Stimulated activated naive CD8-positive, alpha-beta T cell treated with anti-CD3 and anti-CD28 coated beads, Interleukin-15, Interleukin-2, amounts not matched to agents 100 ng/mL and 50 ng/mL, for 24 hours (primary cell): ENCODE measurements around the gene PITPNC1.
A peak's percentile ranks its signal among the peaks of the same experiment; 100 is the strongest.
"Not testable (repeated sequence)": the region's sequence is repeated elsewhere in the genome, so short reads cannot be mapped to it uniquely, and the experiment has no call there.

ENCODE experiments used
- H3K27ac Mint-ChIP-seq: one replicate; pipeline ENCODE4 v1.8.0; 2021; ENCODE audit warnings: mild to moderate bottlenecking, mixed read lengths
- H3K27me3 Mint-ChIP-seq: one replicate; pipeline ENCODE4 v1.8.0; 2021; ENCODE audit warnings: mixed read lengths
- H3K36me3 Mint-ChIP-seq: one replicate; pipeline ENCODE4 v1.8.0; 2021; ENCODE audit warnings: low read depth, mixed read lengths
- H3K4me1 Mint-ChIP-seq: one replicate; pipeline ENCODE4 v1.8.0; 2021; ENCODE audit warnings: low read depth, mixed read lengths
- H3K4me3 Mint-ChIP-seq: one replicate; pipeline ENCODE4 v1.8.0; 2021; ENCODE audit warnings: mild to moderate bottlenecking, mixed read lengths
- H3K9me3 Mint-ChIP-seq: one replicate; pipeline ENCODE4 v1.8.0; 2021; ENCODE audit warnings: mixed read lengths

The PITPNC1 gene

GRCh38 chr17:67376737-67377487, at the start of gene PITPNC1:
Gene PITPNC1, plus strand, starts transcription at chr17:67377281.
- H3K4me3 Mint-ChIP-seq: peak within 1 kb of the TSS; percentile 86
- peaks cover 48% of the 10 kb centered on the region for H3K4me1 Mint-ChIP-seq
- peak within 1 kb of the TSS; percentile 81 for H3K27ac Mint-ChIP-seq
- H3K36me3 Mint-ChIP-seq: peaks cover 17% of the 10 kb centered on the region
- no peaks in the 10 kb centered on the region for H3K27me3 Mint-ChIP-seq
- H3K9me3 Mint-ChIP-seq: no peaks in the 10 kb centered on the region

DNA sequence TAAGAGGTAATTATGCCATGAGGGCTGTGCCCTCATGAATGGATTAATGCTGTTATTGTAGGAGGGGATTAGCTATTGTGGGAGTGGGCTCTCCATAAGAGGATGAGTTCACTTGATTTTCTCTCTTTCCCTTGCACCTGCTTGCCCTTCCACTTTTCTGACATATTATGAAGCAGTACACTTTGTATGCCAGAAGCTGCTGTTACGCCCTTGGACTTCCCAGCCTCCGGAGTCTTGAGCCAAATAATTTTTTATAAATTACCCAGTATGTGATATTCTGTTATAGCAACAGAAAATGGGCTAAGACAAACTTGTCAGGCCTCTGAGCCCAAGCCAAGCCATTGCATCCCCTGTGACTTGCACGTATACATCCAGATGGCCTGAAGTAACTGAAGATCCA, 49.1 kb upstream of the PITPNC1 start:
- Mint-ChIP-seq H3K27me3 (no peaks in the 10 kb centered on the region), H3K4me1 (no peaks in the 10 kb centered on the region), H3K27ac (no peak overlapping the region), H3K36me3 (no peaks in the 10 kb centered on the region), H3K4me3 (no peak overlapping the region), H3K9me3 (no peaks in the 10 kb centered on the region)

DNA sequence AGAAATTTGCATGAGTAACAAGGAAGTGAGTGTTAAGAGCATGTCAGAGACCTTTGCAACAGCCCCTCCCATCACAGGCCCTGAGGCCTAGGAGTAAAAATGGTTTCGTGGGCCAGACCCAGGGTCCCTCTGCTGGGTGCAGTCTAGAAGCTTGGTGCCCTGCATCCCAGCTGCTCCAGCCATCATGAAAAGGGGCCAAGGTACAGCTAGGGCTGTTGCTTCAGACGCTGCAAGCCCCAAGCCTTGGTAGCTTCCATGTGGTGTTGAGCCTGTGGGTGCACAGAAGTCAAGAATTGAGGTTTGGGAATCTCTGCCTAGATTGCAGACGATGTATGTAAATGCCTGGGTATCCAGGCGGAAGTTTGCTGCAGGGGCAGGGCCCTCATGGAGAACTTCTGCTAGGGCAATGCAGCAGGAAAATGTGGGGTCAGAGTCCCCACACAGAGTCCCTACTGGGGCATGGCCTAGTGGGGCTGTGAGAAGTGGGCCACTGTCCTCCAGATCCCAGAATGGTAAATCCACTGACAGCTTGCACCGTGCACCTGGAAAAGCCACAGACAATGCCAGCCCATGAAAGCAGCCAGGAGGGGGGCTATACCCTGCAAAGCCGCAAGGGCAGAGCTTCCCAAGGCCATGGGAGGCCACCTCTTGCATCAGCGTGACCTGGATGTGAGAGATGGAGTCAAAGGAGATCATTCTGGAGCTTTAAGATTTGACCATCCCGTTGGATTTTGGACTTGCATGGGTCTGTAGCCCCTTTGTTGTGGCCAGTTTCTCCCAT, 45.5 kb upstream of the PITPNC1 start:
- H3K4me1 Mint-ChIP-seq, H3K27ac Mint-ChIP-seq, H3K27me3 Mint-ChIP-seq, H3K9me3 Mint-ChIP-seq, H3K36me3 Mint-ChIP-seq, H3K4me3 Mint-ChIP-seq: not testable (repeated sequence)

GRCh38 chr17:67332162-67332508, 44.9 kb upstream of the PITPNC1 start:
- not testable (repeated sequence) for H3K4me3 Mint-ChIP-seq, H3K4me1 Mint-ChIP-seq, H3K36me3 Mint-ChIP-seq, H3K27me3 Mint-ChIP-seq, H3K27ac Mint-ChIP-seq, H3K9me3 Mint-ChIP-seq

- no peak overlapping the region for H3K4me3 Mint-ChIP-seq
- H3K27ac Mint-ChIP-seq: no peak overlapping the region
- no peaks in the 10 kb centered on the region for H3K4me1 Mint-ChIP-seq
- H3K36me3 Mint-ChIP-seq: peaks cover 27% of the 10 kb centered on the region
- no peaks in the 10 kb centered on the region for H3K9me3 Mint-ChIP-seq
- no peaks in the 10 kb centered on the region for H3K27me3 Mint-ChIP-seq
Measured at GRCh38 chr17:67335245-67335835, 41.7 kb upstream of the PITPNC1 start.

GRCh38 chr17:67336859-67337258, 40.2 kb upstream of the PITPNC1 start:
- H3K36me3 Mint-ChIP-seq: peaks cover 41% of the 10 kb centered on the region
- H3K4me3 Mint-ChIP-seq: no peak overlapping the region
- no peaks in the 10 kb centered on the region for H3K9me3 Mint-ChIP-seq
- no peak overlapping the region for H3K27ac Mint-ChIP-seq
- H3K4me1 Mint-ChIP-seq: no peaks in the 10 kb centered on the region
- no peaks in the 10 kb centered on the region for H3K27me3 Mint-ChIP-seq

GRCh38 chr17:67338353-67338752, 38.7 kb upstream of the PITPNC1 start:
- not testable (repeated sequence) for H3K27ac Mint-ChIP-seq, H3K4me1 Mint-ChIP-seq, H3K27me3 Mint-ChIP-seq, H3K4me3 Mint-ChIP-seq, H3K9me3 Mint-ChIP-seq
- peaks cover 53% of the 10 kb centered on the region for H3K36me3 Mint-ChIP-seq

DNA sequence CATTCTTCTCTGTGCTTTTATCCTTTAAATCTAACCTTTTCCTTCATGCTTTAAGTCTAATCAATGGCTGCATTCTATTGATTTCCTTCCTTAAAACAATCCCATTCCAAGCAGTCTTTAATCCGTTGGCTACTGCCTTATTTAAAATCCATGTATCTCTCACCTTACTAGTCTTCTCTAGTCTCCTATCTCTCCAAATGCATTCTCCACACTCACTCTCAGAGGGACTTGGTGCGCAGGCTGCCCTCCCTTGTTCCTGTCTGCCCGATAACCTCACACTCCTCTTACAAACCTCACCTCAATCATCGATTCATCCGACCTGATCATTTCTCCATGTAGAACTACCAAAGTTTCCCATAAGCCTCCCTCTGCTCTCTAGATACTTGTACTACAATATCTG, 33.8 kb upstream of the PITPNC1 start:
- H3K4me3 Mint-ChIP-seq: no peak overlapping the region
- H3K27me3 Mint-ChIP-seq: no peaks in the 10 kb centered on the region
- peaks cover 79% of the 10 kb centered on the region for H3K36me3 Mint-ChIP-seq
- no peaks in the 10 kb centered on the region for H3K9me3 Mint-ChIP-seq
- H3K27ac Mint-ChIP-seq: peak overlapping the region; percentile 53
- H3K4me1 Mint-ChIP-seq: no peaks in the 10 kb centered on the region

DNA sequence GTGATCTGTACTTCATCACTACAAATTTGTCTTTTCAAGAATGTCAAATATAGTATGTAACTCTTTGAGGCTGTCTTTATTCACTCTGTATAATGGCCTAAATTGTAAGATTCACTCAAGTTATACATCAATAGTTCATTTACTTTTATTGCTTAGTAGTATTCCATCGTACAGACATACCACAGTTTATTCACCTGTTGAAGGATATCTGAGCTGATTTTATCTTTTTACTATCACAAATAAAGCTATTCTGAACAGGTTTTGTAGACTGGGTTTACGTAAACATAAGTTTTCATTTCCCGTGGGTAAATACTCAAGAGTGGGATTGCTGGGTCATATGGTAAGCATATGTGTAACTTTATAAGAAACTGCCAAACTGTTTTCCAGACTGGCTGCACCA, 29.3 kb upstream of the PITPNC1 start:
- H3K27ac Mint-ChIP-seq: no peak overlapping the region
- peaks cover 72% of the 10 kb centered on the region for H3K36me3 Mint-ChIP-seq
- H3K27me3 Mint-ChIP-seq: no peaks in the 10 kb centered on the region
- H3K4me3 Mint-ChIP-seq: no peak overlapping the region
- no peaks in the 10 kb centered on the region for H3K4me1 Mint-ChIP-seq
- H3K9me3 Mint-ChIP-seq: no peaks in the 10 kb centered on the region

DNA sequence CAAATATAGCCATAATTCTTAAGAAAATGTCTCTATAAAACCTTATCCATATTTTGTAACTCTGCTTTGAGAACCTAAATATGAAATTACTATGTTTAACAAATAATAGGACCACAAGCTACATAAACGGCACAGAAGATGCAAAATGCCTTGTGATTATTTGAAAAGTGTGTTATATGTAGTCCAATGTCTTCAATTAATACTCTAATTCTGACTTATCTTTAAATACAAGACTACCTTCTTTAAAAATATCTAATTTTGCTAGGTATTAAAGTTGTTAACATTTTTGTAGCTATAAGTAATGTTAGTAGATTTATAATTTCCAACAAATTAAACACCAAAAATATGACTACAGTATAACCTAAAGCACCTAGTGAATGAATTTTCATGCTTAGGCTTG, 27.7 kb upstream of the PITPNC1 start:
- Mint-ChIP-seq H3K27me3 (no peaks in the 10 kb centered on the region), H3K4me1 (no peaks in the 10 kb centered on the region), H3K27ac (no peak overlapping the region), H3K36me3 (peaks cover 70% of the 10 kb centered on the region), H3K9me3 (no peaks in the 10 kb centered on the region), H3K4me3 (no peak overlapping the region)

DNA sequence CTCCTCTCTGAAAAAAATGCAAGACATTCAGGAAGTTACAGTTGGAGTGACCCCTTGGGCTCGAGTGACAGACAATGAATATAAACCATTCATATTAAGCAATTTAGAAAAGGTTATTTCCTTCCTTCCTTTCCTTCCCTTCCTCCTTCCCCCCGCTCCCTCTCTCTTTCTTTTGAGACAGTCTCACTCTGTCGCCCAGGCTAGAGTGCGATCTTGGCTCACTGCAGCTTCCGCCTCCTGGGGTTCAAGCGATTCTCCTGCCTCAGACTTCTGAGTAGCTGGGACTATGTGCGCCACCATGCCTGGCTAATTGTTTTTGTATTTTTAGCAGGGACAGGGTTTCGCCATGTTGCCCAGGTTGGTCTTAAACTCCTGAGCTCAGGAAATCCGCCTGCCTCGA, 23.9 kb upstream of the PITPNC1 start:
- H3K27ac Mint-ChIP-seq: peak overlapping the region; percentile 52
- H3K4me3 Mint-ChIP-seq: no peak overlapping the region
- H3K27me3 Mint-ChIP-seq: no peaks in the 10 kb centered on the region
- H3K4me1 Mint-ChIP-seq: peaks cover 14% of the 10 kb centered on the region
- no peaks in the 10 kb centered on the region for H3K9me3 Mint-ChIP-seq
- H3K36me3 Mint-ChIP-seq: peaks cover 64% of the 10 kb centered on the region

DNA sequence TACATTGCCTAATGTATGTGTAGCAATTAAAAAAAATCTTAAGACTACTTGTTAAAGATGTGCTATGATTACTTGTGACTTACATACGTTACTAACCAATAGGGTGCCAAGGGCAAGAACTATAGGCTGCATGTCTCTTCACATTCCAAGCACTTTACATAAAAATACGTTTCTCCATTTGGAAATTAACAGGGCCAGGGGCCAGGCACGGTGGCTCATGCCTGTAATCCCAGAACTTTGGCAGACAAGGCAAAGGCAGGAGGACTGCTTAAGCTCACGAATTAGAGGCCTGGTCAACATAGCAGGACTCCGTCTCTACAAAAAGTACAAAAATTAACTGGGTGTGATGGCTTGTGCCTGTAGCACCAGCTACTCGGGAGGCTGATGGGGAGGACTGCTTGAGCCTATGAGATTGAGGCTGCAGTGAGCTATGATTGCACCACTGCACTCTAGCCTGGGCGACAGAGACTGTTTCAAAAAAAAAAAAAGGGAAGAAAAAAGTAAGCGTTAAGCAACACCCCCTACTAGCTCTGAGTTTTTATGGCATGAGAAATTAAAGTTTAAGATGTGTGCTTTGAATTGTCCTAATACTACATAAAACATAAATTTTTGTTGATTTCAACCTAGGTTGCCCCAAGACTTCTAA, 23.0 kb upstream of the PITPNC1 start:
- Mint-ChIP-seq H3K27me3 (no peaks in the 10 kb centered on the region), H3K4me3 (no peak overlapping the region), H3K27ac (peak overlapping the region; percentile 32), H3K36me3 (peaks cover 64% of the 10 kb centered on the region), H3K4me1 (peaks cover 23% of the 10 kb centered on the region), H3K9me3 (no peaks in the 10 kb centered on the region)

GRCh38 chr17:67358612-67359011, 18.5 kb upstream of the PITPNC1 start:
- Mint-ChIP-seq H3K27me3 (no peaks in the 10 kb centered on the region), H3K36me3 (peaks cover 73% of the 10 kb centered on the region), H3K9me3 (no peaks in the 10 kb centered on the region), H3K4me1 (peaks cover 66% of the 10 kb centered on the region), H3K27ac (peak overlapping the region; percentile 90), H3K4me3 (peak overlapping the region; percentile 70)

DNA sequence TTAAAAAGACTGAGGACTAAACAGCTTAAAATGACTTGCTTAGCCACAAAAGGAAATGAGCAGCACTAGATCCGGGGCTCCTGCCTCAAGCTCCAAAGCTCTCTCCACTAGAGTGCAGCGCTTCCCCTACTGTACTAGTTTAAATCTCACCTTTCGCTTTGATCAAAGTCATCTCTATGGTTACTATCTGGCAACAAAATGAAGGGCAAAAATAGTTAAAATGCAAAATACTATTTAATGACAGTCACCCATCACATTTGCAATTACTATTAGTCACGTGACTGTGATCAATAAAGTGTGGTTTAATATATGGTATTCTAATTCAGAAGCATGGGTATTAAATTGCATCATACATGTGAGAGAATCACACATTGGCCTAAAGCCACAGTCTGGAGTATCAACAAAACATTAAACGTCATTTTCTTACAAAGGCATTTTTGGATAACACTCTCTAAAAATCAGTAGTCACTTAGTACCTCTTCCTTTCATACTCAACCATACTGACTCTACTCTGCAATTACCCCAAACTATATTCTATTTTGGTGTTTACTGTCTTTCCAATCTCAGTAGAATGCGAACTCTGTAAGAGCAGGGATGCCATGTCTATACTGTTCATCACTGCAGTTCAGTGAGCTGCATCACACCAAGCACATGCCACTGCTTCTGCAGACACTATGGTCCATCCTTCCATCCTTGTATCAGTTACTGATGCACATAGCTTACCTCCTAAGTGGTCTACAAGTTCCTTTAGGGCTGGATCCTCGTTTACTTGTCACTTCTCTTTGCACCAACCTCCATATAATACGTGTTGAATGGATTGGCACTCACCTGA, 16.9 kb upstream of the PITPNC1 start:
- Mint-ChIP-seq H3K4me1 (peaks cover 82% of the 10 kb centered on the region), H3K36me3 (peaks cover 70% of the 10 kb centered on the region), H3K4me3 (peak overlapping the region; percentile 53), H3K27me3 (no peaks in the 10 kb centered on the region), H3K27ac (peak overlapping the region; percentile 79), H3K9me3 (no peaks in the 10 kb centered on the region)
